Osteoblast (primary cell): ENCODE data around the gene GTF3C2. TPM values are rescaled to one million over a fixed set of nuclear protein-coding genes. Genes with fewer than 3 reads are reported as not detected.

Experiments used
- DNase-seq: peaks from one replicate; pipeline ENCODE4 v3.0.0; 2011; ENCODE audit warnings: low spot score, mixed read lengths; ENCODE audit not compliant: insufficient read length; ENCODE audit errors: missing footprints
- H2AFZ ChIP-seq: 2 replicates; pipeline ENCODE4 v1.6.0; 2011; ENCODE audit warnings: mild to moderate bottlenecking, low read length
- H3K27ac ChIP-seq: 2 replicates; pipeline ENCODE4 v1.5.1; 2011; ENCODE audit warnings: mild to moderate bottlenecking, low read depth, low read length, moderate library complexity
- H3K27me3 ChIP-seq: 2 replicates; pipeline ENCODE4 v1.6.0; 2012; ENCODE audit warnings: mild to moderate bottlenecking, control low read depth, inconsistent platforms, low read length, moderate library complexity; ENCODE audit not compliant: insufficient read depth
- H3K36me3 ChIP-seq: 2 replicates; pipeline ENCODE4 v1.5.1; 2011; ENCODE audit warnings: mild to moderate bottlenecking, low read length, control low read depth, moderate library complexity; ENCODE audit not compliant: insufficient read depth
- H3K4me1 ChIP-seq: 2 replicates; pipeline ENCODE4 v1.5.1; 2011; ENCODE audit warnings: mild to moderate bottlenecking, low read length, control low read depth, moderate library complexity; ENCODE audit not compliant: insufficient read depth
- H3K4me2 ChIP-seq: 2 replicates; pipeline ENCODE4 v1.6.0; 2011; ENCODE audit warnings: mild to moderate bottlenecking, low read length; ENCODE audit not compliant: insufficient read depth
- H3K4me3 ChIP-seq: fragments of 200-600 bp; sonication (generic); 3 replicates; pipeline ENCODE4 v1.5.1; 2012; ENCODE audit warnings: mild to moderate bottlenecking, low read length, inconsistent platforms; ENCODE audit not compliant: insufficient read depth
- H3K79me2 ChIP-seq: 2 replicates; pipeline ENCODE4 v1.6.0; 2012; ENCODE audit warnings: mild to moderate bottlenecking, low read length, control low read depth, inconsistent platforms; ENCODE audit not compliant: insufficient read depth
- H3K9me3 ChIP-seq: 2 replicates; pipeline ENCODE4 v1.5.1; 2011; ENCODE audit warnings: low read depth, low read length, control low read depth
- H4K20me1 ChIP-seq: 2 replicates; pipeline ENCODE4 v1.6.0; 2012; ENCODE audit warnings: mild to moderate bottlenecking, low read length, control low read depth; ENCODE audit not compliant: insufficient read depth
- total RNA-seq: library from RNA; depleted of rRNA; stranded (reverse); fragments of >200 nt; gene quantifications from 2 replicates; pipeline ENCODE4 v1.2.3, GENCODE V29; 2012
- TF ChIP-seq, protein P1 (sequence below): IDR thresholded peaks from 2 replicates; pipeline ENCODE4 v1.5.1; 2011; ENCODE audit warnings: mild to moderate bottlenecking, low read depth, low read length, moderate library complexity; ENCODE audit errors: extremely low read depth

The GTF3C2 gene
- total RNA-seq, 1 donor: 34.4 TPM

DNA sequence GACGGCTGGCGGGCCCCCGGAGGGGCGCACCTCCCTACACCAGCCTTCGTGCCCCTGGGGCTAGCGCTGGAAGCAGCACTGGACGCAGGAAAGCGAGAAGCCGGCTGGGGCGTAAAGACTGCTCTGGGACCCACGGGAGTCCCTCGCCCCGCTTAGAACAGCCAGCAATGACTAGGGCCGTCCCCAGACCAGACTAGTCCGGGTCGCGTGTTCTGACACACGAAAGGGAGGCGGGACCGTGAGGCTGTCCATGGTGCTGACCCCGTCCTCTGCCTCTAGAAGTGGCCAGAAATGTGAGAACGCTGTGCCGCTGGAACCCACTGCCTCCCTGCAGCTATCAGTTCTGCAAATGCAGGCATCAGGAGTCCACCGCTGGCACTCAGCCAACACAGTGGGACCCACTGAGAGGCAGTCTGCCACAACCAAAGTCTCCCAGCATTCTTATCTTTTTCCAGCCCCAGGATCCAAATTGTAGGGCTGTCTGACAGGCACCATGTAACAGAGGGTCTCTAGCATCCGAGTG, 48.1 kb downstream of the GTF3C2 start, which contains the start of gene UCN:
TSS of gene UCN (minus strand) at position 87 of the 523 bp plus-strand sequence. CDS start 550 bp downstream, outside the sequence.
- no peak within 1 kb of the TSS for H3K4me2 ChIP-seq
- DNase-seq: peak; percentile 91
- H3K79me2 ChIP-seq: no peaks in the 10 kb centered on the region
- peaks cover 17% of the 10 kb centered on the region for H3K36me3 ChIP-seq
- H2AFZ ChIP-seq: no peak within 1 kb of the TSS
- TF ChIP-seq, protein P1, sequence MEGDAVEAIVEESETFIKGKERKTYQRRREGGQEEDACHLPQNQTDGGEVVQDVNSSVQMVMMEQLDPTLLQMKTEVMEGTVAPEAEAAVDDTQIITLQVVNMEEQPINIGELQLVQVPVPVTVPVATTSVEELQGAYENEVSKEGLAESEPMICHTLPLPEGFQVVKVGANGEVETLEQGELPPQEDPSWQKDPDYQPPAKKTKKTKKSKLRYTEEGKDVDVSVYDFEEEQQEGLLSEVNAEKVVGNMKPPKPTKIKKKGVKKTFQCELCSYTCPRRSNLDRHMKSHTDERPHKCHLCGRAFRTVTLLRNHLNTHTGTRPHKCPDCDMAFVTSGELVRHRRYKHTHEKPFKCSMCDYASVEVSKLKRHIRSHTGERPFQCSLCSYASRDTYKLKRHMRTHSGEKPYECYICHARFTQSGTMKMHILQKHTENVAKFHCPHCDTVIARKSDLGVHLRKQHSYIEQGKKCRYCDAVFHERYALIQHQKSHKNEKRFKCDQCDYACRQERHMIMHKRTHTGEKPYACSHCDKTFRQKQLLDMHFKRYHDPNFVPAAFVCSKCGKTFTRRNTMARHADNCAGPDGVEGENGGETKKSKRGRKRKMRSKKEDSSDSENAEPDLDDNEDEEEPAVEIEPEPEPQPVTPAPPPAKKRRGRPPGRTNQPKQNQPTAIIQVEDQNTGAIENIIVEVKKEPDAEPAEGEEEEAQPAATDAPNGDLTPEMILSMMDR: no peak
- no peaks in the 10 kb centered on the region for H3K4me1 ChIP-seq
- no peak within 1 kb of the TSS for H3K4me3 ChIP-seq
- no peaks in the 10 kb centered on the region for H3K9me3 ChIP-seq
- peaks cover 44% of the 10 kb centered on the region for H3K27me3 ChIP-seq
- peaks cover 31% of the 10 kb centered on the region for H4K20me1 ChIP-seq
- no peak within 1 kb of the TSS for H3K27ac ChIP-seq

DNA sequence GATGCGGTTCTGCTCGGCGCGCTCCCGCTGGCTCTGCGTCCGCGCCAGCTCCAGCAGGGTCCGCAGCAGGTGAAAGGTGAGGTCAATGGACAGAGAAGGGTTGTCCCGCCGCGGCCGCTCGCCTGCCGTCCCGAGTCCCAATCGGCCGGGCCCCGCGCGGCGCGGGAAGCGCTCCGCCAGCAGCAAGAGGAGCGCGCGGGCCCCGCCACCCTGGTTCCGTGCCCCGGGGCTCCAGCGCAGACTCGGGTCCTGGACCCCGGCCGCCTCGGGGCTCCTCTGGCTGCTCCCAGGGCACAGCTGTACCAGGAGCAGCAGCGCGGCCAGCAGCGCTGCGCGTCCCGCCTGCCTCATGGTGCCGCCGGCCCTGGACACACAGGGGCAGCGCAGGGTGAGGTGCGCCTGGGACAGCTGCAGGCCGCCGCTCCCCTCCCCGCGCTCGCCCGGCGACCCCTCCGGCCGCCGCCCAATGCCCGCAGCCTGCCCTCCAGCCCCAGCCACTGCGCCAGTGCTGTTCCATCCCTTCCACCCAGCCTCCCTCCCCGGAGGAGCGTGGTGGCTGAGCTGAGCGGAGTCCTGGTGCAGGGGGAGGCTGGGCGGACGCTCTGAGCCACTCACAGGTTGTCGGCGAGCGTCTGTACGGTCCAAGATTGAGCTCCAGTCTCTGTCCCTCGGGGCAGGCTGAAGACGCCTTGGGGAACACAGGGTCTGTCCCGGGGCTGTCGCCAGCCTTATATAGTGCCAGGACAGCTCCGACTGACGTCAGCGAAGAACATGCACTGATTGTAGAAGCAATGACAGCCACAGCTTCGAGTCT, 48.8 kb downstream of the GTF3C2 start:
- no peak overlapping the region for H3K4me3 ChIP-seq
- H4K20me1 ChIP-seq: peaks cover 27% of the 10 kb centered on the region
- H3K27me3 ChIP-seq: peaks cover 44% of the 10 kb centered on the region
- H3K9me3 ChIP-seq: no peaks in the 10 kb centered on the region
- TF ChIP-seq, protein P1: no peak
- no peaks in the 10 kb centered on the region for H3K4me1 ChIP-seq
- H3K4me2 ChIP-seq: no peak overlapping the region
- peak; percentile 69 for DNase-seq
- H3K27ac ChIP-seq: no peak overlapping the region
- peaks cover 17% of the 10 kb centered on the region for H3K36me3 ChIP-seq
- H2AFZ ChIP-seq: no peak overlapping the region
- no peaks in the 10 kb centered on the region for H3K79me2 ChIP-seq

DNA sequence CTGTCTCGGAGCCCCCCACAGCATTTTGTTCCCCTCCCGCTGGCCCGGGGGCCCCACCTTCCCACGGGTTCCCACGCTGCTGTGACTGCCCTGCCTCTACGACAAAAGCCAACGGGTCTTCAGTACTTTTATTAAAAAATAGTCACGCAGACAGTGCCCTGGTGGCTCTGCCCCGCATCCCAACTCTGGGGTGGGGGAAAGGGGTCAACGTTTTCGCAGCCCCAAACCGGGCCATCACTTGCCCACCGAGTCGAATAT, 49.3 kb downstream of the GTF3C2 start:
- H3K36me3 ChIP-seq: peaks cover 15% of the 10 kb centered on the region
- H3K27me3 ChIP-seq: peaks cover 44% of the 10 kb centered on the region
- no peak overlapping the region for H3K4me2 ChIP-seq
- no peaks in the 10 kb centered on the region for H3K79me2 ChIP-seq
- peaks cover 22% of the 10 kb centered on the region for H4K20me1 ChIP-seq
- TF ChIP-seq, protein P1: no peak
- H2AFZ ChIP-seq: no peak overlapping the region
- no peak overlapping the region for H3K4me3 ChIP-seq
- no peaks in the 10 kb centered on the region for H3K4me1 ChIP-seq
- H3K9me3 ChIP-seq: no peaks in the 10 kb centered on the region
- no peak overlapping the region for H3K27ac ChIP-seq
- DNase-seq: no peak

DNA sequence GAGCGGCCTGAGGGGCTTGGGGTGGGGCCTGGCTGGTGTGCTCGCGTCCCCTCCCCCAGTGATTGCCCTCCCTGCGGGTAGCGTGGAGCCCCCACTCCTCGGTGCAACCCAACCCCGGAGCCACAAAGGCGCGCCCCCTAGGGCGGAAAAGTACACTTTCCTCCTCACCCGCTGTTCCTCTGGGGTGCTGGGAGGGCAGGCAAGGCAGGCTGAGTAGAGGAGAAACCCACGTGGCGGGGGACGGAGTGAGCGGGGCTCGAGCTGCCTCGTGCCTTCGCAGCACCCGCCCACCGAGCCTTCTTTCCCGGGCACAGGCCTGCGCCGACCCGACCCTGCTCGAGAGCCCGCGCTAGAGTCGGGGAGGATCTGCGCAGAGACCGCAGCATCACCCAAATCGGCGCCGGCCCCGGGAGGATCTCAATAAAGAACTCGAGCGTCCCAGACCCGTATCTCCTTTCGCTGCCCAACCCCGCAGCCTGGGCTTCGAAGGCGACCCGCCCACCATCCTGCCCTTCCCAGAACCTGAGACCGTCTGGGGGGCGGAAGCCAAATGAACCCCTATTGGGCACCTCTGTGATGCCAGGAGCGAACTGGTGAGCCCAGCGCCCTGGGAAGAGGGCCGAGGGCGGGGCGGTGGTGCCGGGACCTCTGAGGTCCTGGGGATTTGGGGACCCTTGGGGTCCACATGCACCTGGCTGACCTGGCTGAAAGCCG, 49.8 kb downstream of the GTF3C2 start:
- peak; percentile 90 for DNase-seq
- no peak overlapping the region for H3K4me3 ChIP-seq
- no peak overlapping the region for H3K27ac ChIP-seq
- H3K4me2 ChIP-seq: no peak overlapping the region
- no peaks in the 10 kb centered on the region for H3K9me3 ChIP-seq
- no peaks in the 10 kb centered on the region for H3K4me1 ChIP-seq
- TF ChIP-seq, protein P1: no peak
- H3K36me3 ChIP-seq: peaks cover 12% of the 10 kb centered on the region
- H3K27me3 ChIP-seq: peaks cover 44% of the 10 kb centered on the region
- no peak overlapping the region for H2AFZ ChIP-seq
- H4K20me1 ChIP-seq: peaks cover 18% of the 10 kb centered on the region
- no peaks in the 10 kb centered on the region for H3K79me2 ChIP-seq
